NCI-H1930 (cell line): ENCODE results near the gene SGO2.
A peak's percentile ranks its signal among the peaks of the same experiment; 100 is the strongest.

Experiments
- DNase-seq, 2 experiments: peaks; one replicate each; lab custom pipeline; 2025; lab: John Stamatoyannopoulos, UW

SGO2 gene, protein sequence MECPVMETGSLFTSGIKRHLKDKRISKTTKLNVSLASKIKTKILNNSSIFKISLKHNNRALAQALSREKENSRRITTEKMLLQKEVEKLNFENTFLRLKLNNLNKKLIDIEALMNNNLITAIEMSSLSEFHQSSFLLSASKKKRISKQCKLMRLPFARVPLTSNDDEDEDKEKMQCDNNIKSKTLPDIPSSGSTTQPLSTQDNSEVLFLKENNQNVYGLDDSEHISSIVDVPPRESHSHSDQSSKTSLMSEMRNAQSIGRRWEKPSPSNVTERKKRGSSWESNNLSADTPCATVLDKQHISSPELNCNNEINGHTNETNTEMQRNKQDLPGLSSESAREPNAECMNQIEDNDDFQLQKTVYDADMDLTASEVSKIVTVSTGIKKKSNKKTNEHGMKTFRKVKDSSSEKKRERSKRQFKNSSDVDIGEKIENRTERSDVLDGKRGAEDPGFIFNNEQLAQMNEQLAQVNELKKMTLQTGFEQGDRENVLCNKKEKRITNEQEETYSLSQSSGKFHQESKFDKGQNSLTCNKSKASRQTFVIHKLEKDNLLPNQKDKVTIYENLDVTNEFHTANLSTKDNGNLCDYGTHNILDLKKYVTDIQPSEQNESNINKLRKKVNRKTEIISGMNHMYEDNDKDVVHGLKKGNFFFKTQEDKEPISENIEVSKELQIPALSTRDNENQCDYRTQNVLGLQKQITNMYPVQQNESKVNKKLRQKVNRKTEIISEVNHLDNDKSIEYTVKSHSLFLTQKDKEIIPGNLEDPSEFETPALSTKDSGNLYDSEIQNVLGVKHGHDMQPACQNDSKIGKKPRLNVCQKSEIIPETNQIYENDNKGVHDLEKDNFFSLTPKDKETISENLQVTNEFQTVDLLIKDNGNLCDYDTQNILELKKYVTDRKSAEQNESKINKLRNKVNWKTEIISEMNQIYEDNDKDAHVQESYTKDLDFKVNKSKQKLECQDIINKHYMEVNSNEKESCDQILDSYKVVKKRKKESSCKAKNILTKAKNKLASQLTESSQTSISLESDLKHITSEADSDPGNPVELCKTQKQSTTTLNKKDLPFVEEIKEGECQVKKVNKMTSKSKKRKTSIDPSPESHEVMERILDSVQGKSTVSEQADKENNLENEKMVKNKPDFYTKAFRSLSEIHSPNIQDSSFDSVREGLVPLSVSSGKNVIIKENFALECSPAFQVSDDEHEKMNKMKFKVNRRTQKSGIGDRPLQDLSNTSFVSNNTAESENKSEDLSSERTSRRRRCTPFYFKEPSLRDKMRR

DNA sequence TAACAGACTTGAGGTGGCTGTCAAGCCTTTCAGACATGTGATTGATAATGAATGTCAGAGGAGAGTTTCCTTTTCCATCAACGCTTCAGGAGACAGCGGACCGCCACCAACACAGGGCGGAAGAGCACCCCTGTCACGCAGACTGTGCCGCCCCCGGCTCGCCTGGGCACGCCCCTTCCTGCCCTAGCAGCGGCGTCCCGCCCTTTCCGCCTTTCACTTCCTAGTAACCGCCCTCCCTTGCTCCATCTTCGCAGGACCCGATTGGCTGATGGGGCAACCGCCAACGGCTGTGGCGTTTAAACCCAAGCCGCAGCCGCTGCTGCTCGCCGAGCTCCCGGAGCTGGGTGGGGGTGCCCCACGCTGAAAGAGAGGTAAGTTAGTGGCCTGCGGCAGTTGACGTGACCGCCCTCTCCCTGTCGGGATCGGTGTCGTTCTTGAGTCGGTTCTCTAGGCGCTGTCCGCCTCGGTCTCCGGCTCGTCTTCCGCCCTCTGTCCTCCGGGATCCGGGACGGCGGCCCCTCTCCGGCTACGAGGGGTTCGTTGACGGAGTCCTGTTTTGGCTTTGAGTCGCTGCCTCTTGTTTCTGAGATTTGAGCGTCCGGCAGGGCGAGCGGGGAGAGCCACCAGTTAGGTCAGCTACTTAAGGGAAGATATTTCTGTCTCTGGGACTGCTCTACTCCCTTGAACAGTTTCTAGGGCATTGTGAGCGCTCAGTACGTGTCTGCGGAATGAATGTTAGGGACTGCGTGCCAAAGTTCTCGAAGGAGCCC is at the start of gene SGO2:
TSS of gene SGO2 (plus strand) at position 326 of the 770 bp plus-strand sequence. CDS start 6,769 bp downstream, outside the sequence.
- DNase-seq, result peak; percentile 89 to 90

DNA sequence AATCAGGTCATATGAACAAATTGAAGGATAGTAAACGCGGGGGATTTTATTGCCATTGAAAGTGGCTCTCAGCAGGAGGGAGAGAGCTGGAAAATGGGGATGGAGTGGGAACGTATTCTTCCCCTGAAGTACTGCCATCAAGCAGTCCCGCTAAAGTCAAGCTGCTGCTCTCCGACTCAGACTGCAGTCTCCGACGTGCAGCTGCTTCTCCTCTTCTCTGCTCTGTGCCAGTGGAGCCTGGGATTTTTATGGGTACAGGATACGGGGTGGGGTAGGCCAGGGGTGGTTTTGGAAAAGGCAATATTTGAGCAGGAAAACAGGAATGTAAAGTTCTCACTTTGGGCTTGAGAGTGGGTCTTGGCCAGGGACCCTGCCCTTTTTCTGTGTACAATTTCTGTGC is 49.2 kb upstream of the SGO2 start:
- DNase-seq, result no peak

DNA sequence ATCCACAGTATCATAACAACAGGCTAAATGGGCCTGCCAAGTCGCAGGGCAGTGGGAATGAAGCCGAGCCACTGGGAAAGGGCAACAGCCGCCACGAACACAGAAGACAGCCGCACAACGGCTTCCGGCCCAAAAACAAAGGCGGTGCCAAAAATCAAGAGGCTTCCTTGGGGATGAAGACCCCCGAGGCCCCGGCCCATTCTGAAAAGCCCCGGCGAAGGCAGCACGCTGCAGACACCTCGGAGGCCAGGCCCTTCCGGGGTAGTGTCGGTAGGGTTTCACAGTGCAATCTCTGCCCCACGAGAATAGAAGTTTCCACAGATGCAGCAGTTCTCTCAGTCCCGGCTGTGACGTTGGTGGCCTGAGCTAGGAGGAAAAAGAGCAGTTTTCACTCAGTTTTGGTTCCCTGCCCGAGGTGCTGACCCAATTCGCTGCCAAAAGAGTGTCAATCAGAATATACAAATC is 48.3 kb upstream of the SGO2 start:
- DNase-seq, result no peak

DNA sequence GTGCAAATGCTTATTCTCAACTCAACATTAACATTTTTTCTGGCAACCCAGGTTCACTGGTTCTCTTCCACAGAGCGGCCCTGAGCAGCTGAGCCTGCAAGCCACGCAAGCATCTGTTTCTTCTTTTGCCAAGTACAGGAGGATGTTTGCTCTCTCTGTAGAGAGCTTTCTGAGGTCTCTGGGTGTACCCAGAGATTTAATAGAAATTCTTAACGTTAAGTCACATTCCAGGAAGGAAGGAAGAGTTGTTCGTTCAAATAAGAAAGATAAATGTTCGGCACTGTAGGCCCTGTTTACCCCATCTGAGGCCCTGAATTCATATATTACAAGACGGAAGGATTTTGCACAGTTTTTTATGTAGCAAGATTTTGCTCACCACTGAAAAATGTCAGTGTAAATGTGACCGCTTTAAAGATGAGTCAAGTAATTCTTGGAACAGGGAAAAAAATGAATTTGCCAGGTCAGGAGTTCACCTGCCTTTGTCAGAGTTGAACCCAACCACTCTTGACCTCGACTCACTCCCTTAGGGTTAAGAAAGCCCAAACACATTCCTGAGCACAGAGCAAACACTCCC is 46.2 kb upstream of the SGO2 start:
- DNase-seq, result no peak

DNA sequence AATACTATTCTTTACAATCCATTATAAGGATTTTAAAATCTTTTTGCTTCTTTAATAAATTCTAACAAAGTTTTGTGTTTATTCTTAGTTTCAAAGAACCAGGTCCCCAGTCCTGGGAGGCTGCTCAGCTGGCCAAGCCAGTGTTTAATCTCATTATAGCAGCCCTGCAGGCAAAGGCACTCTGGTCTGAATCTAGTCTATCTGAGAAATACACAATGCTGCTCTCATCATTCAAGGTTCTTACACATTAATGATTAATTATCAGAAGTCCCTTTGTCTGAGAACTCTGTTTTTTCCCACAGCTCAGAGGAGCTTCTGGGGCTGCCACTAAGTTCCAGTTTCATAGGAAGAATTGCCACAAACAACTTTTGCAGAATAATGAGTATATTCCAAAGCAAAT is 43.8 kb upstream of the SGO2 start:
- no peak for DNase-seq

DNA sequence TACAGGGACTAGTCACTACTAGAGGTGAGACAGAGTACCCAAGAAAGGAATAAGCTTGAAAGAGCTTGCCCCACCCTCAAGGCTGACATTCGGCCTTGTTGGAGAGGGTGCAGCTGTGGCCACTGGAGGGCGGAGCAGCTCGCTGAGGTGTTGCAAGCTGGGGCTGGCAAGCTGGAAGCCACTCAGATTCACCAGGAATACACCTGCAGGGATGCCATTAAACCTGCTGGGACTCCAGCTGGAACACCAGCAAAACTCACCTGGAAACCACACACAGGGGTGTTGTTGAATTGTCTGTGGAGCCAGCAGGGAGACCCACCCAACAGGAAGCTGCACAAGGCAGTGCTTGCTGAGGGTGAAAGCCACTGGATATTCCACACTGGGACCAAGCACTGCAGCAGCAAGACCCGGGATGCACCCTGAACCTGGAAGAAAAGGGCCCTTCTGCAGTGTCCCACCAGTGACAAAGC is 42.2 kb upstream of the SGO2 start:
- peak; percentile 10 to 12 for DNase-seq

DNA sequence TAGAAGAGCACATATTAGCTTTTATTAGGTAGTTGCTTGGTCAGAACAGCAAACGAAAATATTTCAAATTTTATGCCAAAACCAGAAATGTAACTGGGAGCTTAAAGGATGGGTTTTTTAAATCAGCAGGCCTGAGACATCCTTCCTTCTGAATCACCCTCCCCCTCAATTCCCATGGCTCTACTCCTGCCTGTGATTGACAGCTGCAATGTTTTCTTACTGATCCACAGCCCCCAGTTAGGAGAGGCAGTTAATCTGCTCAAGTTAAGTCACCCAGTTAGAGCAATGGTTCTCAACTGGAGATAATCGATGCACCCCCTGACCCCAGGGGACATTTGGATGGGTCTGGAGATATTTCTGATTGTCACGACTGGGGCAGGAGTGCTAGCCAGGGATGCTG is 41.1 kb upstream of the SGO2 start:
- DNase-seq, result no peak

DNA sequence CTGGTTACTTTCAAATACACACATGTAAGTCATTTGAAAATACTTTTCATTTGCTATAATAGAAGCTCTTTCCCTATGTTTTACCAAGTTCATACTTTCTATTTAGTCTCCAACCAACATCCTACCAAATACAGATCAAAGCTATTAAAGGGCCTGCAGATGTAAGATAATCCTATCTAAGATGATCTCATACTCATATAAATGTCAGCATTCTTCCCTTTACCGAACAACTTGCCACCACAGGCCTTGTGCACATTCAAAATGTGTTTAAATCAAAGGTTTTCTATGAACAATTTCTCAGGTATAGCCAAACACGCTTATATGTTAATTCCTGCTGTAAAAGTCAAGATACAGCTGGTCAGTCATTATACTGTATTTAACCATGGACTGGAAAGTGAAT is 39.5 kb upstream of the SGO2 start:
- no peak for DNase-seq

DNA sequence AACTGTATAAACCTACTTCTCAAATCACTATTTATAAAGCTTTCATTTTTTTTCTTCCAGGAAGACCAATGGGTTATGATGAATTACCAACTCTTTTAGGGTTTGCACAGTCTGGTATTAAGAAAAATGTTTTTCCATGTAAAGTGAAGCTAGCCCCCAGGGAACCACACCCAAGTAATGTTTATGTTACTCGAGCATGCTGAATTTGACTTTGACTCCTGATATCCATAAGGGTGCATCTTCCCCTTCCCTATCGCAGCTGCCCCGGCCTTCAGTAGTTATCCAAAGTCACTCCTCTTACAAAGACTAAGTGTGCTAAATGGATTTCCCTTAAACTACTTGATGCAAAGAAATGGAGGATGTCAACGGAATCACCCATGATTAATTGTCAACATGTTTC is 37.8 kb upstream of the SGO2 start:
- DNase-seq, result no peak

DNA sequence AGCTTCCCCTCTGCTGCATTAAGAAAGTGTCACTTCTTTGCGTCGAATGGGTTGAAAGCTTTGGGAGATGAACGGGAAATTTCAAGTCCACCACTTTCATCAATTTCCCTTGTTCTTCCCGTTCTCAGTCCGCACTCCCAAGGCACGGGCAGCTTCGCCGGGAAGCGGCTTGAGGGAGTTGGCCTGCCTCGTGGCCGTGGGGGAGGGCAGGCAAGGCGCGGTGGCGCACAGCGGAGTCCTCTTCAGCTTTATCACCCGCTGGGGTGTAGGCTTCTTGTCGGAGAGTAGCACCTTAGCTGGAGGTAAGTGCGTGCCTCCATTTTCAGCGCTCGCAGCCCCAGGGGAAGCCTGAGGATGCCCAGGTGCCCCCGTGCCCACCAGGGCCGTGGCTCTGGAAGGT is 36.0 kb upstream of the SGO2 start:
- no peak for DNase-seq

DNA sequence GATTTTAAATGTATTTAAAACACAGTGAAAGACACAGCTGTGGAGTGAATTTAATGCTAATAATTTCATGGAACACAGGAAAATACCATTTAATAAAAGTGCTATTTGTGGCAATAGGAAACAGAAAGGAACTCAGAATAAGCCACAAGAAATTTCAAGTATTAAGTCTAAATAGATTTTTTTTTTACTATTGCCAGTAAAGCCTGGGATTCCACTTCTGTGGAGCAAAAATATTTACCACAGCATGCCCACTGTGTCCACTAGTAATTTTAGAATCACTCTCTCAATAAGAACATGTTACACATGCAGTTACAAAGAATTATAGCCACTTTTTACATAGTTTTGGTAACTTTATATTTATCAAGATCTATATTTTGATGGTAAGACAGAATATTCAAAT is 33.4 kb upstream of the SGO2 start:
- DNase-seq, result no peak

DNA sequence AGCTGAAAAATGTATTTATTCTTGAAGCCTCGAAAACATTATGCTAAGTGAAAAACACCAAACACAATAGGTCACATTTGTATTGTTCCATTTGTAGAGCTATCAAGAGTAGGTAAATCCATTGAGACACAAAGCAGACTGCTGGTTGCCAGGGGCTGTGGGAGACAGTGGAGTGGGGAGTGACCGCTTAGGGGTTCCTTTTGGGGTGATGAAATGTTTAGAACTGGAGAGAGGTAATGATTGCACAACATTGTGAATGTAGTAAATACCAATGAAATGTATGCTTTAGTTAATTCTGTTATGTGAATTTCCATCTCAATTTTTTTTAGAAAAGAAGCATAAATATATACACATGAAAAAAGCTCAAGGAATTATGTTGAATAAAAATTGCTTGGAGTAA is 32.0 kb upstream of the SGO2 start:
- DNase-seq, result no peak

DNA sequence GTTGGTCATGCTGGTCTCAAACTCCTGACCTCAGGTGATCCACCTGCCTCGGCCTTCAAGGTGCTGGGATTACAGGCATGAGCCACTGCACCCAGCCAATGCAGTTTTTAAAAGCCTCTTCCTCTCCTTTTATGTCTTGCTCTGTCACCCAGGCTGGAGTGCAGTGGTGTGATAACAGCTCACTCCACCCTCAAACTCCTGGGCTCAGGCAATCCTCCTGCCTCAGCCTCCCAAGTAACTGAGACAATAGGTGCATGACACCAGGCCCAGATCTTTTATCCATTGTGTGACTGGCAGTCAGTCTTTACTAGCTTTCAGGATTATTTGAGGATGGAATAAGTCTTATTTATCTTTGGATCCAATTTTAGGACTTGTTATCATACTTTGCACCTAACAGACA is 29.3 kb upstream of the SGO2 start:
- DNase-seq, result no peak

DNA sequence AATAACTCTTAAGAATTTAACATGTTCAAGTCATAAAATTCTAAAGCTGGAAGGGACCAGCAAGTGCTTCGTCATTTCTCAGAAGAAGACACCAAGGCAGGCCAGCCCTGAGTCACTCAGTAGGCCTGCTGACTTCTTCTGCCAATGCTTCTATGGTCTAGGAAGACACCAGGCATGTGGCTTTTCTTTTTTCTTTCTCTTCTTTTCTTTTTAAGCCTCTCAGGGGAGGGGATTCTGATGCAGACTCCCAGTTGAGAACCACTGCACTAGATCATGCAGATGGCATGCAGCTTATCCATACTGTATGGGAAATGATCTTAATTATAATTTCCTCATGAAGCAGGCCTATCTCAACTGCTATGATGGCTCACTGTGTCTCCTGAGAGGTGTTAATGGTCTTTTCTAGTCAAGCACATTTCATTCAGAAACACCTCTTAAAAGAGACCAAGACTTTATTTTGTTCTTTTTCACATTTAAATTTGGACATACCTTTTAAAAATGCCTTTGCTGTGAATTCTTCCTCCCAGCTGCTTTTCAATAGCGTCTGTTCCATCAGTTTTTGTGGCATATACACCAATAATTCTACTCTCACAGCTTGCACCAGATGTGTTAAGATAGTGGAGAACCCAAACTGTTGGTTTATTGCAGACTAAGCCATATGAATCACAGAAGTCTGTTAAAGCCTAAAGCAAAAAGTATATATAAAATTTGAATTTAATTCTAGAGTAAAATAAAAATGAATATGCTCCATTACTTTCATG is 27.4 kb upstream of the SGO2 start:
- DNase-seq, result no peak

DNA sequence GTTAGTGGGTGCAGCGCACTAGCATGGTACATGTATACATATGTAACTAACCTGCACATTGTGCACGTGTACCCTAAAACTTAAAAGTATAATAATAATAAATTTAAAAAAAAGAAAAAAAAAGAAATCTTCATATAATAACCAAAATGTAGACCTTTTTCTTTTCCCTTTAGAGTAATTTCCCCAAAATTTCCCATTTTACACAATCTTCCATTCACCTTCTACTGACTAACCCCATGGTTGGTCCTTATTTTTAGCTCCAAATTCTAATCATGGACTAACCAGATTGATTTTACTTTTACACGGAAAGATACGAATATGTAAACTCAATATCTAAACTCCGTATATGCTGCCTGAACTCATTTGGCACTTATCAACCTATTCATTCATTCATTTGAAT is 23.8 kb upstream of the SGO2 start:
- no peak for DNase-seq

DNA sequence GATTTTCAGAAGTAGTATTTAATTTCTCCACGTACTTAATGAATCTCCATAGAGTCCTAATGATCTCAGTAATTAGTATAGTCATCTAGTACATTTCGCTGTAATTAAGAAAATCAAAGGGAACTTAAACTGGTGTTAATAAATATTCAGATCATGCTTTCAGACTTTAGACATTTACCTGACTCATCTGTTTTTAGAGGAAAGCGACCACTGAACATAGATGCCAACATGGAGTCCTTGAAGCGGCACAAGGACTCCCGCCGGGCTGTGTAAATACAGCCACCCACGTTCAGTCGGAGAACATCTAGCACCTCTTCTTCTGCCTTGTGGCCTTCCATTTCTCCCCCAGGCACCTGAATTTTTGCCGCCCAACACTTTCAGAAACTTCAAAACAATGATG is 19.3 kb upstream of the SGO2 start:
- DNase-seq, result no peak

DNA sequence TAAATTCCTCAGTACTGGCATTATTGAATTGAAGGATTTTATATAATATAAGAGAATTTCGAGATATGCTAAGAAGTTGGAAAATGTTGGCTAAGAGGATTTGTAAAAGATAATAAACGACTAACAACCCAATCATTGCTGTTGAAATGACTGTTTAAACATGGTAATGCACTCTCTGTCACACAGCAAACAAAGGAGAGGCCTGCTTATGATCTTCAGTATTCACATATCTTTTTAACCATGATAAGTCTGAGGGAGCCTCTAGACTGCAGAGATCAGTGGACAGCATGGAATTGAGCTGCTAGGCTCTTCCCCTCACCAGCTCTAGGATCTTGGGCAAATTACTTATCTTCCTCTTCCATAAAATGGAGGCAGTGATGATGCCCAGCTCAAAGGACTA is 18.8 kb upstream of the SGO2 start:
- DNase-seq, result no peak

DNA sequence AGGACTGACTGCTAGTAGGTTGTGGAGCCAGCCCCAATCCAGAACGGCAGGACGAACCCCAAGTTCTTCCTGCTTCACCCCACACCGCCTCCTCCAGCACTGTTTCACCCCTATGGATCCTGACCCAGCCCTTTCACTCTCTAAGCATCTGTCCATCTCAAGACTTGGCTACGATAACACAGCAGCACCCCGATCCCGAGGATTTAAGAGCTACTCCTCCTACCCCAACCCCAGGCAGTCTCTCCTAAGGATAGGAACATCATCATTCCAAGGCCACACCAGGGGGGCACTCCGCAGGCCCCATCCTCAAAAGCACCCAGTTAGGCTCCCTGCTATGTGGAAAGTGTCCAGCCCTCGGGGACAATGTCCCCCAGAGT is 16.8 kb upstream of the SGO2 start:
- no peak for DNase-seq

DNA sequence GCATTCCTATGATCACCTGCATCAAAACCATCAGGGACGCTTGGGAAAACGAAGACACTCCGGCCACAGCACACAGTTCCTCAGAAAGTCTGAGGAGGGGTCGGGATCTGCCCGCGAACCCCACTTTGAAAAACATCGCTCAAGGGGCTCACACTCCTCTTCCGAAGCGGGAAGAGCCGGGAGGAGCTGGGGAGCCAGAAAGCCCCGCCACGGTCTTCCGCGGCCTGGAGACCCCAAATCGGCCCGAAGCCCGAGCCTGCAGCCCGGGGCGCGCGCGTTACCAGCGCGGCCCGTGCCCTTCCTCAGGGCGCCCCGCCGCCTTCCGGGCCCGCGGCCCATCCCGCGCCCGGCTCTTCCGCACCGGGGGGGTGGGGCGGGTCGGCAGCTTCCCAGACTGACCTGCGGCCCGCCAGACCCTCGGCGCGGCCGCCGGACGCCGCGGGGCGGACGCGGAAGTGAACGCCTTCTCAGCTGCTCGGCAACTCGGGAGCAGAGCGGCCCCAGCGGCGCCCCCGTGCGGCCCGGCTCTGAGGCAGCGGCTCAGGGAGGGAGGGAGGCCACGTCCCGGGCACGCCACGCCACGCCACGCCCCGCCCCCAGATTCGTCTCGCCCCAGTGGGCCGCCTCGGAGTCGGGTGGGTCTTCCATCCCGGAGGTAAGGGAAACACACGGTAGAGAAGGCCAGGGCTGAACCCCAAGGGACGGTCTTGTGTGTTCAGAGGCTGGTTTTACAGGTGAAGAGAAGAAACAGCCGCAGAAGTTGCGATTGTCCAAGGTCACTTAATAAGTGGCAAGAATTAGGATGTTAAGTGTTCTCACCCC is 16.2 kb upstream of the SGO2 start, which contains the start of gene KCTD18:
TSS of gene KCTD18 (minus strand) at position 457 of the 822 bp plus-strand sequence. CDS start 3,052 bp downstream, outside the sequence.
- peak; percentile 72 to 89 for DNase-seq
